ENCODE measurements around the gene ACSS2. TPM values are rescaled to one million over a fixed set of nuclear protein-coding genes. Genes with fewer than 3 reads are reported as not detected.

ACSS2 gene
- polyA plus RNA-seq, 3 donors from 2014 or later = 1.5 to 4.9 (median 3.5) TPM

- no peaks in the 10 kb centered on the region for H3K36me3 Mint-ChIP-seq
- H3K9me3 Mint-ChIP-seq = no peaks in the 10 kb centered on the region
- DNase-seq = no peak
- peaks cover 0 to 2% (median 0%) of the 10 kb centered on the region in 3 donors for H3K27me3 Mint-ChIP-seq (ENCODE audit: low read depth in 3 of 3)
- H3K4me1 Mint-ChIP-seq = no peaks in the 10 kb centered on the region
- no peak overlapping the region for H3K4me3 Mint-ChIP-seq
- H3K27ac Mint-ChIP-seq = no peak overlapping the region
Measured at GRCh38 chr20:34907616-34908469, 31.4 kb downstream of the ACSS2 start.

GRCh38 chr20:34915131-34915530, 38.7 kb downstream of the ACSS2 start:
- no peak overlapping the region for H3K27ac Mint-ChIP-seq

GRCh38 chr20:34915749-34916455, 39.5 kb downstream of the ACSS2 start:
- Mint-ChIP-seq H3K36me3 (peaks cover 0 to 6% (median 3%) of the 10 kb centered on the region in 3 donors), H3K4me1 (peaks cover 5 to 6% of the 10 kb centered on the region in 2 donors), H3K27me3 (ENCODE audit: low read depth in 3 of 3) (peaks cover 2% of the 10 kb centered on the region in 3 donors), H3K4me3 (no peak overlapping the region), H3K9me3 (no peaks in the 10 kb centered on the region), H3K27ac (no peak overlapping the region)
- DNase-seq = no peak

More at GRCh38 chr20:34915131-34915530, 38.7 kb downstream of the ACSS2 start:
- Mint-ChIP-seq H3K4me3 (no peak overlapping the region), H3K9me3 (no peaks in the 10 kb centered on the region), H3K27me3 (ENCODE audit: low read depth in 3 of 3) (peaks cover 1 to 2% (median 2%) of the 10 kb centered on the region in 3 donors), H3K36me3 (peaks cover 0 to 5% (median 2%) of the 10 kb centered on the region in 3 donors), H3K4me1 (peaks cover 5 to 6% of the 10 kb centered on the region in 2 donors)
- no peak for DNase-seq

GRCh38 chr20:34916774-34917354, 40.5 kb downstream of the ACSS2 start:
- H3K9me3 Mint-ChIP-seq = no peaks in the 10 kb centered on the region
- H3K4me1 Mint-ChIP-seq = peaks cover 5 to 6% of the 10 kb centered on the region in 2 donors
- H3K4me3 Mint-ChIP-seq = no peak overlapping the region
- H3K27ac Mint-ChIP-seq = no peak overlapping the region
- no peak for DNase-seq
- H3K36me3 Mint-ChIP-seq = peaks cover 0 to 6% (median 3%) of the 10 kb centered on the region in 3 donors
- H3K27me3 Mint-ChIP-seq (ENCODE audit: low read depth in 3 of 3) = peaks cover 1 to 2% (median 2%) of the 10 kb centered on the region in 3 donors

- Mint-ChIP-seq H3K27ac (no peak overlapping the region), H3K27me3 (ENCODE audit: low read depth in 3 of 3) (peaks cover 0 to 2% (median 2%) of the 10 kb centered on the region in 3 donors)
- DNase-seq = no peak
Measured at GRCh38 chr20:34920055-34920454, 43.6 kb downstream of the ACSS2 start.

GRCh38 chr20:34921436-34921835, 45.0 kb downstream of the ACSS2 start:
- peaks cover 5 to 6% of the 10 kb centered on the region in 2 donors for H3K4me1 Mint-ChIP-seq
- no peak for DNase-seq
- no peak overlapping the region for H3K4me3 Mint-ChIP-seq
- H3K36me3 Mint-ChIP-seq = peaks cover 0 to 10% (median 9%) of the 10 kb centered on the region in 3 donors
- peak overlapping the region in 1 of 6 donors; percentile 5 for H3K27ac Mint-ChIP-seq
- H3K9me3 Mint-ChIP-seq = no peaks in the 10 kb centered on the region
- peaks cover 0 to 2% (median 0%) of the 10 kb centered on the region in 3 donors for H3K27me3 Mint-ChIP-seq (ENCODE audit: low read depth in 3 of 3)

More at GRCh38 chr20:34920055-34920454, 43.6 kb downstream of the ACSS2 start:
- H3K36me3 Mint-ChIP-seq = peaks cover 0 to 6% (median 5%) of the 10 kb centered on the region in 3 donors
- H3K4me1 Mint-ChIP-seq = peaks cover 5 to 6% of the 10 kb centered on the region in 2 donors
- H3K9me3 Mint-ChIP-seq = no peaks in the 10 kb centered on the region
- no peak overlapping the region for H3K4me3 Mint-ChIP-seq

GRCh38 chr20:34922654-34923381, 46.4 kb downstream of the ACSS2 start:
- DNase-seq = no peak
- Mint-ChIP-seq H3K4me3 (no peak overlapping the region), H3K4me1 (peaks cover 4 to 5% of the 10 kb centered on the region in 2 donors), H3K27me3 (ENCODE audit: low read depth in 3 of 3) (peaks cover 0 to 2% (median 0%) of the 10 kb centered on the region in 3 donors), H3K9me3 (no peaks in the 10 kb centered on the region), H3K36me3 (peaks cover 0 to 14% (median 11%) of the 10 kb centered on the region in 3 donors), H3K27ac (no peak overlapping the region)

- DNase-seq = no peak
- Mint-ChIP-seq H3K36me3 (peaks cover 0 to 20% (median 11%) of the 10 kb centered on the region in 3 donors), H3K27ac (no peak overlapping the region)
Measured at GRCh38 chr20:34923414-34923813, 47.0 kb downstream of the ACSS2 start.

GRCh38 chr20:34925341-34925740, 48.9 kb downstream of the ACSS2 start:
- DNase-seq = no peak
- Mint-ChIP-seq H3K27ac (no peak overlapping the region), H3K4me1 (no peaks in the 10 kb centered on the region), H3K9me3 (no peaks in the 10 kb centered on the region), H3K27me3 (ENCODE audit: low read depth in 3 of 3) (no peaks in the 10 kb centered on the region), H3K36me3 (peaks cover 6 to 31% (median 8%) of the 10 kb centered on the region in 3 donors), H3K4me3 (no peak overlapping the region)

More at GRCh38 chr20:34923414-34923813, 47.0 kb downstream of the ACSS2 start:
- H3K4me3 Mint-ChIP-seq = no peak overlapping the region
- peaks cover 0 to 2% (median 0%) of the 10 kb centered on the region in 3 donors for H3K27me3 Mint-ChIP-seq (ENCODE audit: low read depth in 3 of 3)
- no peaks in the 10 kb centered on the region for H3K9me3 Mint-ChIP-seq
- H3K4me1 Mint-ChIP-seq = no peaks in the 10 kb centered on the region

GRCh38 chr20:34925981-34926380, 49.6 kb downstream of the ACSS2 start:
- no peaks in the 10 kb centered on the region for H3K27me3 Mint-ChIP-seq (ENCODE audit: low read depth in 3 of 3)
- H3K27ac Mint-ChIP-seq = no peak overlapping the region
- peaks cover 12 to 38% (median 14%) of the 10 kb centered on the region in 3 donors for H3K36me3 Mint-ChIP-seq
- no peak overlapping the region for H3K4me3 Mint-ChIP-seq
- no peaks in the 10 kb centered on the region for H3K9me3 Mint-ChIP-seq
- no peaks in the 10 kb centered on the region for H3K4me1 Mint-ChIP-seq
- DNase-seq = no peak

- H3K27ac Mint-ChIP-seq = peak overlapping the region in 1 of 6 donors; percentile 27
- no peaks in the 10 kb centered on the region for H3K27me3 Mint-ChIP-seq (ENCODE audit: low read depth in 3 of 3)
- H3K4me3 Mint-ChIP-seq = no peak overlapping the region
- no peak for DNase-seq
- H3K9me3 Mint-ChIP-seq = no peaks in the 10 kb centered on the region
- peaks cover 12 to 41% (median 14%) of the 10 kb centered on the region in 3 donors for H3K36me3 Mint-ChIP-seq
- H3K4me1 Mint-ChIP-seq = no peaks in the 10 kb centered on the region
Measured at GRCh38 chr20:34926581-34926980, 50.2 kb downstream of the ACSS2 start.

- H3K4me1 Mint-ChIP-seq = no peaks in the 10 kb centered on the region
- H3K9me3 Mint-ChIP-seq = no peaks in the 10 kb centered on the region
- no peak for DNase-seq
- no peaks in the 10 kb centered on the region for H3K27me3 Mint-ChIP-seq (ENCODE audit: low read depth in 3 of 3)
- peak overlapping the region in 2 of 6 donors; percentile 23 to 33 for H3K27ac Mint-ChIP-seq
- peaks cover 12 to 46% (median 21%) of the 10 kb centered on the region in 3 donors for H3K36me3 Mint-ChIP-seq
- no peak overlapping the region for H3K4me3 Mint-ChIP-seq
Measured at GRCh38 chr20:34927736-34928135, 51.3 kb downstream of the ACSS2 start.

GRCh38 chr20:34928411-34928810, 52.0 kb downstream of the ACSS2 start:
- no peak overlapping the region for H3K27ac Mint-ChIP-seq
- H3K4me3 Mint-ChIP-seq = no peak overlapping the region
- DNase-seq = no peak
- H3K4me1 Mint-ChIP-seq = no peaks in the 10 kb centered on the region
- peaks cover 12 to 50% (median 21%) of the 10 kb centered on the region in 3 donors for H3K36me3 Mint-ChIP-seq
- no peaks in the 10 kb centered on the region for H3K9me3 Mint-ChIP-seq
- no peaks in the 10 kb centered on the region for H3K27me3 Mint-ChIP-seq (ENCODE audit: low read depth in 3 of 3)
